ENCODE data around the gene ZNF630. TPM values are rescaled to one million over a fixed set of nuclear protein-coding genes. Genes with fewer than 3 reads are reported as not detected.
"Not testable (repeated sequence)": the region's sequence is repeated elsewhere in the genome, so short reads cannot be mapped to it uniquely, and the experiment has no call there.

The ZNF630 gene
- total RNA-seq, 1 donor from 2014 or later: 2.9 TPM

GRCh38 chrX:48035891-48036290 is 35.5 kb downstream of the ZNF630 start:
- ATAC-seq (ENCODE audit: poor library complexity) (no peak), DNase-seq (no peak)
- intact Hi-C loops (cut with DNase I): no loop called here

DNA sequence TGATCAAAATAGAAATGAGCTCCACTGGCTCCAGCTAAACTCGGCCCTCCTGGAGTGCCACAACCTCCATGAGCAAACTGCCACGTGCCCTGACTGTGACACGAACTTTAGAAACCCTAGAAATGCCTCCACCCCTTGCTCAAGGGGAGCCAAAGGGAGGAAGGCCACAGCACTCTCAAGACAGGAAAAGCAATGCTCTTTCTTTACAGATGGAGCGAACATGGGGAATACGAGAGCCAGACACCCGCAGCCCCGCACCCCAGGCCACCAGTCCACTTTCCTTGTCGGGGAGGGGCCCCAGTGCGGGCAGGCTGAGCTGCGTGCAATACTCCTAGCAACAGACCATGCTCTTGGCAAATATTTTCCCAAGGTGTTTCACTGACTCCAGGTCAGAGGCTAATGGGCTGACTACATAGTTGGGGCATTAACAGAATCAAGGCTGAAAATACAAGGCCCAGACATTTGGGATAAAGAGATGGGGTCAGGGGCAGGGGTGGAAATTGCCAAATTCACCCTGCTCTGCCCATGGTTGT is 40.7 kb downstream of the ZNF630 start:
- DNase-seq; intact Hi-C loops (cut with DNase I); ATAC-seq (ENCODE audit: poor library complexity): not testable (repeated sequence)

DNA sequence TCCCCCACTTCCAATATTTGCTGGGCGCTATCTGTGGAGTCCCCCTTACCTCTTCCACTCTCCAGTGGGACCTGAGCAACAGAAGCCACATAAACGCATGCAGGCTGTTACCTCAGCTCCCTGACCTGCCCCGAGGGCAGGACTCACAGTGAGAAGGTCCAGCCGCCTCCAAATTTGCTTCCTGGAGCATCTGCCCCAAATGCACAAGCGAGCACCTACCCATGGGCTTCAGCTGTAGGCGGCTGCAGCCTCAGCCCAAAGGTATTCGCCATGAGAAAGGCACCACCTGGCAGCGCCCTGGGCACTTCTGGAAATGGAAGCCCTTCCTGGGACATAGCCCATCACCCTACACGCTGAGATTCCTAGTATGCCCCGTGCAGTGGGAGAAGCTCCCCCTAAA is 41.2 kb downstream of the ZNF630 start:
- intact Hi-C loops (cut with DNase I): no loop called here
- DNase-seq (no peak), ATAC-seq (ENCODE audit: poor library complexity) (no peak)

DNA sequence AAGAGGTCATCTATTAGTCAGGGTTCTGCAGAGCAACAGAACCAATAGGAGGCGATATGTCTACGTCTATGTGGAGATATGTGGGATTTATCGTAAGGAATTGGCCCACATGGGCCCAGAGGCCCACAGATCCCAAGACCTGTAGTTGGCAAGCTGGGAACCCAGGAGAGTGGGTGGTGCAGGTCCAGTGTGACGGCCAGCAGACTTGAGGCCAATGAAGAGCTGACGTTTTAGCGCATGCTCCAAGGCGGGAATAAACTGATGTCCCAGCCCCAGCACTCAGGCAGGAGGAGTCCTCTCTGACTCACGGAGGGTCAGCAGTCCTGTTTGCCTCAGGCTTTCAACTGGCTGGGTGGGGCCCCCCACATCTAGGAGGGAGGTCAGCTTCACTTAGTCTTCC is 43.3 kb downstream of the ZNF630 start:
- no peak for DNase-seq
- ATAC-seq (ENCODE audit: poor library complexity): no peak
- intact Hi-C loops (cut with DNase I): loop anchor here (10.0 kb wide), 2 partner anchors 193 to 373 kb away; partner anchors contain the start of genes ELK1, UXT and ZNF81

- not testable (repeated sequence) for ATAC-seq (ENCODE audit: poor library complexity)
- intact Hi-C loops (cut with DNase I): loop anchor here (10.0 kb wide), 2 partner anchors 193 to 373 kb away; partner anchors contain the start of genes ELK1, UXT and ZNF81
These were observed 43.9 kb downstream of the ZNF630 start for GRCh38 chrX:48027545-48027944.

GRCh38 chrX:48025561-48025960 is 45.9 kb downstream of the ZNF630 start:
- ATAC-seq (ENCODE audit: poor library complexity) (peak; percentile 76), DNase-seq (no peak)
- intact Hi-C loops (cut with DNase I): loop anchor here (10.0 kb wide), 2 partner anchors 191 to 371 kb away; partner anchors contain the start of genes ELK1, UXT and ZNF81

More at GRCh38 chrX:48027545-48027944, 43.9 kb downstream of the ZNF630 start:
- DNase-seq: not testable (repeated sequence)

DNA sequence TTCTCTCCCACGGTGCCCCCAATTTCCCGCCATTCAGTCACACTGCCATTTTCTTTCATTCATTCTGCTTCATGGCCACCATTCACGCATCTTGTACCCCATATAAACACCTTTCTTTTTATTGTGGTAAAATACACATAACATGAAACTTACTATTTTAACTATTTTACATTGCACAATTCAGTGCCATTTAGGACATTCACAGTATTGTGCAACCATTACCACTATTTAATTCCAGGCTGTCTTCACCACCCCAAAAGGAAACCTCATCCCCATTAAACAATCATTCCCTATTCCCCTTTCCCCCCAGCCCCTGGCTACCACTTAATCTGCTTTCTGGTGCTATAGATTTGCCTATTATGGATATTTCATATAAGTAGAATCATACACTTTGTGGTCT is 48.7 kb downstream of the ZNF630 start:
- DNase-seq: no peak

DNA sequence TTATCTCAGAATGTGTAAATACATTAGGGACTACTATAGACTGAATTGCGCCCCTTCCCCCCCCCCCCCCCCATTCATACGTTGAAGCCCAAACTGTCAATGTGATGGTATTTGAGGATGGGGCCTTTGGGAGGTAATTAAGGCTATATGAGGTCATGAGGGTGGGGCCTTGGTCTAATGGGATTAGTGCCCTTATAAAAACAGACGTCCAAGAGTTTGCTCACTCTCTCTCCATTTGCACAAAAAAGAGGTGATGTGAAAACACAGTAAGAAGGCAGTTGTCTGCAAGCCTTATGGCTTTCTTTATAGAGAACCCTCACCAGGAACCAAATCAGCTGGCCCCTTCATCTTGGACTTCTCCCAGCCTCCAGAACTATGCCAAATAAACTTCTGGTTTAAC is 49.3 kb downstream of the ZNF630 start:
- ATAC-seq (ENCODE audit: poor library complexity) (no peak), DNase-seq (no peak)
- intact Hi-C loops (cut with DNase I): loop anchor here (10.0 kb wide), 2 partner anchors 187 to 367 kb away; partner anchors contain the start of genes ELK1, UXT and ZNF81

More for the DNA sequence above, 48.7 kb downstream of the ZNF630 start:
- ATAC-seq (ENCODE audit: poor library complexity): no peak
- intact Hi-C loops (cut with DNase I): loop anchor here (10.0 kb wide), 2 partner anchors 188 to 368 kb away; partner anchors contain the start of genes ELK1, UXT and ZNF81

- ATAC-seq (ENCODE audit: poor library complexity) (peak; percentile 93), DNase-seq (peak; percentile 86)
- intact Hi-C loops (cut with DNase I): loop anchor here (10.0 kb wide), 2 partner anchors 186 to 366 kb away; partner anchors contain the start of genes ELK1, UXT and ZNF81
These were observed 50.2 kb downstream of the ZNF630 start for GRCh38 chrX:48021026-48021900.

DNA sequence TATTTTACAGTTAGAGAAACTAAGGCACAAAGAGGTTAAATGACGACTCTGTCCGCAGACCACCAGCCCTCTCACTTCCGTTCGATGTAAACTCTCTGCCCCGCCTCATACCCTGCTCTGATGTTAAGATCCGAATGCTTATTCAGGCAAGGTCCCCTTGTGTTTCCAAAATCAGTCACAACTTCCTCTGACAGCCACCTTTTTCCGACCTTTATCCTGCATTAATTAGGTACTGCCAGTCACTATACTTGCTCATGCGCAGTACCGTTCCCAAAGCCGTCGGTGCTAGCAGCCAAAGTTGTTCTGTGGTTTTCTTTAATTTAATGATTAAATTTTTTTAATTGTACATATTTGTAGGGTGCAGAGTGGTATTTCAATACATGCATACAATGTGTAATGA is 51.0 kb downstream of the ZNF630 start:
- intact Hi-C loops (cut with DNase I): loop anchor here (10.0 kb wide), 2 partner anchors 186 to 366 kb away; partner anchors contain the start of genes ELK1, UXT and ZNF81
- not testable (repeated sequence) for DNase-seq
- peak; percentile 17 for ATAC-seq (ENCODE audit: poor library complexity)

GRCh38 chrX:48019892-48020291 is 51.5 kb downstream of the ZNF630 start:
- not testable (repeated sequence) for DNase-seq; ATAC-seq (ENCODE audit: poor library complexity)
- intact Hi-C loops (cut with DNase I): loop anchor here (10.0 kb wide), 2 partner anchors 185 to 365 kb away; partner anchors contain the start of genes ELK1, UXT and ZNF81

DNA sequence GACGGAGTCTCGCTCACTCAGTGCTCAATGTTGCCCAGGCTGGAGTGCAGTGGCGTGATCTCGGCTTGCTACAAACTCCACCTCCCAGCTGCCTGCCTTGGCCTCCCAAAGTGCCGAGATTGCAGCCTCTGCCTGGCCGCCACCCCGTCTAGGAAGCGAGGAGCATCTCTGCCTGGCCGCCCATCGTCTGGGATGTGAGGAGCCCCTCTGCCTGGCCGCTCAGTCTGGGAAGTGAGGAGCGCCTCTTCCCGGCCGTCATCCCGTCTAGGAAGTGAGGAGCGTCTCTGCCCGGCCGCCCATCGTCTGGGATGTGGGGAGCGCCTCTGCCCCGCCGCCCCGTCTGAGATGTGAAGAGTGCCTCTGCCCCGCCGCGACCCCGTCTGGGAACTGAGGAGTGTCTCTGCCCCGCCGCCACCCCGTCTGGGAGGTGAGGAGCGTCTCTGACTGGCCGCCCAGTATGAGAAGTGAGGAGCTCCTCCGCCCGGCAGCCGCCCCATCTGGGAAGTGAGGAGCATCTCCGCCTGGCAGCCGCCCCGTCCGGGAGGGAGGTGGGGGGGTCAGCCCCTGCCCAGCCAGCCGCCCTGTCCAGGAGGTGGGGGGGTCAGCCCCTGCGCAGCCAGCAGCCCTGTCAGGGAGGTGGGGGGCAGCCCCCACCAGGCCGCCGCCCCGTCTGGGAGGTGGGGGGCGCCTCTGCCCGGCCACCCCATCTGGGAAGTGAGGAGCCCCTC is 54.7 kb downstream of the ZNF630 start:
- DNase-seq; ATAC-seq (ENCODE audit: poor library complexity); intact Hi-C loops (cut with DNase I): not testable (repeated sequence)

- intact Hi-C loops (cut with DNase I); ATAC-seq (ENCODE audit: poor library complexity); DNase-seq: not testable (repeated sequence)
These were observed 61.9 kb downstream of the ZNF630 start for GRCh38 chrX:48009445-48009960.

Other genes starting within 250 kb of the ZNF630 start
- 5.3 TPM for gene ZNF81, start 234.7 kb downstream of the ZNF630 start, total RNA-seq
- 3.1 TPM for gene ZNF182, start 67.7 kb downstream of the ZNF630 start, total RNA-seq
- gene SPACA5, start 64.7 kb downstream of the ZNF630 start, total RNA-seq: not detected
- not detected for gene SPACA5B, start 59.0 kb upstream of the ZNF630 start, total RNA-seq
- gene SSX5, start 125.2 kb upstream of the ZNF630 start, total RNA-seq: not detected
- gene SSX1, start 183.8 kb upstream of the ZNF630 start, total RNA-seq: not detected